NCI-H2107 (cell line): ENCODE results near the gene SPSB1.

ENCODE experiments used
- DNase-seq: peaks from one replicate; lab custom pipeline; 2025; lab: John Stamatoyannopoulos, UW

Gene SPSB1

GRCh38 chr1:9260059-9260766, 32.5 kb upstream of the SPSB1 start:
- DNase-seq, result no peak

DNA sequence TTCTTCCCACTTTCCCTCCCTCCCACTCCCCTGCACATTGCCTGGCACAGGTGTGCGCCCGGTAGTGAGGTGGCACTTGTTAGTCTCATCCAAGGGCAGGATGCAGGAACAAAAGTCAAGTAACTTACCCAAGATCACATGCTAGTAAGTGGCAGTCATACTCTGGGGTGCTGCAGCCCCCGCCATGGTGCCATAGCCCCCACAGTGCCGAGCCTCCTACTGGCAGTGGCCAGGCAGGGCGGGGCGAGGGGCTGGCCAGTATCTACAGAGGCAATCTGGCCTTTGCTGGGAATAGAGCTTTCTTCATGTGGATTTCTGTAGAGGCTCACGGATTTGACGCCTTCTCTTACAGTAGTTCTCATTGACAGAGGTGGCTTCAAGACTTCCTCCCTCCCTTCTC, 31.2 kb upstream of the SPSB1 start:
- DNase-seq, result no peak

- no peak for DNase-seq
Measured at GRCh38 chr1:9262096-9262986, 30.4 kb upstream of the SPSB1 start.

- no peak for DNase-seq
Measured at GRCh38 chr1:9263276-9263855, 29.3 kb upstream of the SPSB1 start.

DNA sequence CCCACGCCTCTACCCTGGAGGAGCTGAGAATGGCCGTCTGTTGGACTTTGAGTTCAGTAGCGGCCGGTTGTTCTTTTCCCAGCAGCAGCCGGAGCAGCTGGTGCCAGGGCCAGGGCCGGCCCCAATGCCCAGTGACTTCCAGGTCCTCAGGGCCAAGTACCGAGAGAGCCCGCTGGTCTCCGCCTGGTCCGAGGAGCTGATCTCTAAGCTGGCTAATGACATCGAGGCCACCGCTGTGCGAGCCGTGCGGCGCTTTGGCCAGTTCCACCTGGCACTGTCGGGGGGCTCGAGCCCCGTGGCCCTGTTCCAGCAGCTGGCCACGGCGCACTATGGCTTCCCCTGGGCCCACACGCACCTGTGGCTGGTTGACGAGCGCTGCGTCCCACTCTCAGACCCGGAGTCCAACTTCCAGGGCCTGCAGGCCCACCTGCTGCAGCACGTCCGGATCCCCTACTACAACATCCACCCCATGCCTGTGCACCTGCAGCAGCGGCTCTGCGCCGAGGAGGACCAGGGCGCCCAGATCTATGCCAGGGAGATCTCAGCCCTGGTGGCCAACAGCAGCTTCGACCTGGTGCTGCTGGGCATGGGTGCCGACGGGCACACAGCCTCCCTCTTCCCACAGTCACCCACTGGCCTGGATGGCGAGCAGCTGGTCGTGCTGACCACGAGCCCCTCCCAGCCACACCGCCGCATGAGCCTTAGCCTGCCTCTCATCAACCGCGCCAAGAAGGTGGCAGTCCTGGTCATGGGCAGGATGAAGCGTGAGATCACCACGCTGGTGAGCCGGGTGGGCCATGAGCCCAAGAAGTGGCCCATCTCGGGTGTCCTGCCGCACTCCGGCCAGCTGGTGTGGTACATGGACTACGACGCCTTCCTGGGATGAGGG, 28.5 kb upstream of the SPSB1 start:
- DNase-seq, result no peak

DNA sequence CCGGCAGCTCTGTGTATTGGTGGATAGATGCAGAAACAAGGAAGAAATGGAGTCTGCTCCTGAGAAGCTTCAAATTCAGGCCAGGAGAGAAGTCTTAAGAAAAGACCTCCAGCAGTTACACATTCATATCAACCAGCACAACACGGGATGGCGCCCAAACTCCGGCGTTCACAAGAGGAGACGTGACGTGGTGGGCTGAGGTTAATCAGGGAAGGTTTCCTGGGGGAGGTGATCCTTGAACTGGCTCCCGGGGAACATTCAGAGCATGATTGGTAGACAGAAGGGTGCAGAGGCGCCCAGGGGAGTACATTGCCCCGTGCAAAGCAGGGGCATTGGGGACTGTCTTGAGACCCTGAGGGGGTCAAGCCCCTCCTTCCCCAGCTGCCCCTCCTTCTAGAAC, 27.7 kb upstream of the SPSB1 start:
- no peak for DNase-seq

- no peak for DNase-seq
Measured at GRCh38 chr1:9265968-9266367, 26.7 kb upstream of the SPSB1 start.

DNA sequence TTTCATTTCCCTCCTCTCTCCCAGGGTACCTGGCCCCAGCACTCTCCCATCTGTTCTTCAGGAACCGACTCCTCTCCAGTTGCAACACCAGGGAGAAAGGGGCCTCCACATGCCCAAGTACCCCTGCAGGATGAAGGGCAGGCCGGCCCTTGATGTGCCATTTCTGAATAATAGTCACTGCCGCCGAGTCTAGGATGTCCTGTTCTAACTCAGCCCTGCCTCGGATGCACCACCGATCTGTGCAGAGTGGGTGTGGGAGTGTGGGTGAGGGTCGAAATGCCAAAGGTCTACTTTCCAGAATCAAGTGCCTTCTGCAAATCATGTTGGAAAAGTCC, 25.4 kb upstream of the SPSB1 start:
- no peak for DNase-seq

DNA sequence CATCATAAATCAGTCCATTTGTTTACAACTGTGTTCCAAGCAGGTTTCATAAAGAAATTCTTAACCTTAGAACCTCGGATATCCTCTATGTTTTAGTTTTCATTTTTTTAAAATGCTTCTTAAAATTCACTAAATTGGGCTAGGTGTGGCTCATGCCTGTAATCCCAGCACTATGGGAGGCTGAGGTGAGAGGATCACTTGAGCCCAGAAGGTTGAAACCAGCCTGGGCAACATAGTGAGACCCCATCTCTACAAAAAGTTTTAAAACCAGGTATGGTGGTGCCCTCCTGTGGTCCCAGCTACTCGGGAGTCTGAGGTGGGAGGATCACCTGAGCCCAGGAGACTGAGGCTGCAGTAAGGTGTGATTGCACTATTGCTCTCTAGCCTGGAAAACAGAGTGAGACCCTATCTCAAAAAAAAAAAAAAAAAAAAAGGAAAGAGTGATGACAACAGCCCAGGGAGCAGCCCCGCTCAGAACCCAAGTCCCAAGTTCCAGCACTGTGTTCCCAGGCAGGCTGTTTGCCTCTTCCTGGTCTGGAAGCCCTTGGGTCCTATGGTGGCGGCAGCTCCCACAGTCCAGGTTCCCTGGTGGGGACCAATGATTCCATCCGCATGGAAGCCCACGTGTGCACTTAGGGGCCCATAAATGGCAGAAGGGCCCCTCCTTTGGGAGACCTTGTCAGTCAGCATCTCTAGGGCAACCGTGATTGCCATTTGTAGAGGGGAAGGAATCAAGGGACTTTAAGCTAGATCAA, 24.7 kb upstream of the SPSB1 start:
- no peak for DNase-seq

- no peak for DNase-seq
Measured at GRCh38 chr1:9269078-9269501, 23.6 kb upstream of the SPSB1 start.

DNA sequence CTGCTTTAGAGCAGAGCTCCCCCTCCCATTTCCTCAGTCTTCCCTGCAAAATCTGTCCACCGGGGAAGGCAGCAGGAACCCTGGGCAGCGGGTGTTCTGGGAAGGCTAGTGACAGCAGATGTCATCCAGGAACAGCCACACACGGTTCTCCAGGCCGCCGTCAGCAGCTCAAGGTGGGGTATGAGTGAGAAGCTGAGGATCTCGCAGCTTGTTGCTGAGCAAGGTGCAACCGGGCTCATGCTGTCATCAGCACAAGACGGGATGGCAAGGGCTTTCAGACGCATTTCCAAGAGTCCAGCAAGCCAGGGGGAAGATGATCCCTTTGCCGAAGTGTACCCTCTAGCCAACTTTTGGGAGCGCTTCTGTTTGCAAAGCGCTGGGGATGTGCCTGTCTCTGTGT, 23.0 kb upstream of the SPSB1 start:
- no peak for DNase-seq

DNA sequence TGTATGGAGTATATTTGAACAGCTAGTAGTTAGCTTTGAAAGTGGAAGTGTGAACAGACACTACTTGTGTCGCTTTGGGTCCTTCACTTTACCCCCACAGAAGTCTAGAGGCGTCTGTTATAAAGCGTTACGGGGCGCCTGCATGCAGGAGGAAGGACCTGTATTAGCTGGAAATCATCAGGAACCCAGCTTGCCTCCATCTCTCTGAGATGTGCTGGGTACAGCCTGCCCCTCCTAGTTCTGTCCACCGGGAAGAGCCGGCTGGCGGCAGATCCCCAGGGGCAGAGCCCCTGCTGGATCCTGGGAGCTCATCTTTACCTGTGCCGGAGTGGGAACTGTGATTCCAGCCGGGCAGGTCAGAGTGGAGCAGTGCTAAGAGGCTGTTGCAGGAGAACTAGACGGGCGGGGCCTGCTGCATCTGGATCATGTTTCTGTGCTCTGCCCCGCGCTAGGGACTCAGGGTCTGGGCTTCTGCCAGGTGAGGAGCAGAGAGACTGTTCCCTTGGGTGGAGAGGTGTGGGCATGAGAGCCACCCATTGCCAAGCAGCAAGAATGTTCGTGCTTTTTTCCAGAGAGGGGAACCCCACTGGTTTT, 22.3 kb upstream of the SPSB1 start:
- no peak for DNase-seq

DNA sequence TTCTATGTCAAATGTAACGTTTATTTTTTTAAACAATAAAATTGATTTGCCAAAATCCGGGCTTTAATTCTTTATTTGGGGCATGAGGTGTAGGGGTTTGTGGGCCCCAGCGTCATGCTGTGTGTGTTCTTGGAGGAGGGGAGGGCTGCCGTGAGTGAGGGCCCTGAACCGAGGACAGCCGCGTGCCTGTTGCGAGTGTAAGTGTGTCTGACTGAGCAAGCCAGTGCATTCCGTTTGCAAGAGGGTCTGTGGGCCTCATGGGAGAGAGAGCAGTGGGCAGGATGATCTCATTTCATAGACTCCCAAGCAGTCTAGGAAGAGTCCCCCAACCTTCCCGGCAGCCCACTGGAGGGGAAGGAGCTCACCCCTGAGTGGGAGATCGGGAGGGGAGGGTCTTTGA, 21.4 kb upstream of the SPSB1 start:
- no peak for DNase-seq

GRCh38 chr1:9271861-9272595, 20.7 kb upstream of the SPSB1 start:
- no peak for DNase-seq

DNA sequence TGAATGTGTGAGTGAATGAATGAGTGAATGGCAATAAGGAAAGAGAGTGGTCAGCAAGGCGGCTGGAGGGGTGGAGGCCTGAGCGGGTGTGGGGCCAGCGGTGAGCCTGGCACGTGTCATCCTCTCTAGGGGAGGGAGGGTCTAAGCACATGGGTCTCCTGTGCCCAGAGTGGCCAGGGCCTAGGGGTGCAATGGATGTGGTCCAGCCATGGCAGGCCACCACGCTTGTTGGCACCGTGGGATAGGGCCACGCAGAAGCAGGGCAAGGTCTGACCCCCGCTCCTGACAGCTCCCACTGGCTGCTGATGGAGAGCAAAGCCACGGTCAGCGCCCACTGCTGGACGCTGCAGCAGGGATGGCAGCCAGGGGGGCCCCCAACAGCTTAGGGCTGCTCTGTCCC, 19.5 kb upstream of the SPSB1 start:
- no peak for DNase-seq

- no peak for DNase-seq
Measured at GRCh38 chr1:9275161-9275560, 17.5 kb upstream of the SPSB1 start.

- DNase-seq, result no peak
Measured at GRCh38 chr1:9275567-9276034, 17.1 kb upstream of the SPSB1 start.

DNA sequence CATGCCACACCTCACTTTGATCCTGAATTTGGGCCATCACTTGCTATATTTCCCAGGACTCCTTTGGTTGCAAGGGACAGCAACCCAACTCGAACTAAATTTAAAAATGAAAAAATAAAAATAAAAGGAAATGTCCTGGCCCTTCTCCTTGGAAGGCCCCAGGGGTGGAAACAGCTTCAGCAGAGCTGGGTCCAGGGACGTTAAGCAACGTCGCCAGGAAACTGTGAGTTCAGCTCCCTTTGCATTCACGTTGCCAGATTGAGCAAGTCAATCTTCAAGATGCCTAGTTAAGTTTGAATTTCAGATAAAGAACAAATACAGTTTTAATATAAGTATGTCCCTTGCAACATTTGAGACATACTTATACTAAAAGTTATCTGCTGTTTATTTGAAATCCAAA, 14.6 kb upstream of the SPSB1 start:
- no peak for DNase-seq

GRCh38 chr1:9278585-9279153, 14.0 kb upstream of the SPSB1 start:
- DNase-seq, result no peak
